Islet of Langerhans (tissue), 1 donor: ENCODE measurements around the gene TMEM132A.
"Not testable (repeated sequence)": the region's sequence is repeated elsewhere in the genome, so short reads cannot be mapped to it uniquely, and the experiment has no call there.

Source experiments
- FAIRE-seq: peaks from one replicate; lab custom pipeline; 2011; peaks lifted over from hg19 to GRCh38; lab: Jason Lieb, UNC

TMEM132A gene

GRCh38 chr11:60905047-60905446 is 19.2 kb upstream of the TMEM132A start:
- no peak for FAIRE-seq

DNA sequence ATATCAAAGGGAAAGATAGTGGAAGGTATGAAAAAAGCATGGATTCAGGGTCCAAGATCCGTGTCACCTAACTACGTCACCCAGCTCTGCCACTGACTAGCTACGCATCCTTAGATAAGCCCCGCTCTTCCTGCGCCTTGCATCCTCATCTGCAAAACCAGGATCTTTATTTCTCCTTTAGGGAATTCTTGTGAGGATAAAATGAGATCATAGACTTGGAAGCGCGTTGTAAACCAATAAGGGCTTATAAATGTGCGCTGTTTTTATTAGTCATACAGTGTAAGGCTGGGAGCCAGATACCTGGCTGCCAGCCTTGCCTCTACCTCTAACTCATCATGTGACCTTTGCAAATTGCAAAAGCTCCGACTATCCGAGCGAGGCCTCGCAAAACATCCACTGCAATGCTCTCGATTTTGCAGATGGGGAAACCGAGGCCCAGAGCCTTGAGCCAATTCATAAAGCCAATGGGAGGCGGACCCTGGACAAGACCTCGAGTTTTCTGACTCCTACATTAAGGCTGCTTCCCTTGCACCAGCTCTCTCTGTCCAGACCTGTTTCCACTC is 18.6 kb upstream of the TMEM132A start:
- no peak for FAIRE-seq

DNA sequence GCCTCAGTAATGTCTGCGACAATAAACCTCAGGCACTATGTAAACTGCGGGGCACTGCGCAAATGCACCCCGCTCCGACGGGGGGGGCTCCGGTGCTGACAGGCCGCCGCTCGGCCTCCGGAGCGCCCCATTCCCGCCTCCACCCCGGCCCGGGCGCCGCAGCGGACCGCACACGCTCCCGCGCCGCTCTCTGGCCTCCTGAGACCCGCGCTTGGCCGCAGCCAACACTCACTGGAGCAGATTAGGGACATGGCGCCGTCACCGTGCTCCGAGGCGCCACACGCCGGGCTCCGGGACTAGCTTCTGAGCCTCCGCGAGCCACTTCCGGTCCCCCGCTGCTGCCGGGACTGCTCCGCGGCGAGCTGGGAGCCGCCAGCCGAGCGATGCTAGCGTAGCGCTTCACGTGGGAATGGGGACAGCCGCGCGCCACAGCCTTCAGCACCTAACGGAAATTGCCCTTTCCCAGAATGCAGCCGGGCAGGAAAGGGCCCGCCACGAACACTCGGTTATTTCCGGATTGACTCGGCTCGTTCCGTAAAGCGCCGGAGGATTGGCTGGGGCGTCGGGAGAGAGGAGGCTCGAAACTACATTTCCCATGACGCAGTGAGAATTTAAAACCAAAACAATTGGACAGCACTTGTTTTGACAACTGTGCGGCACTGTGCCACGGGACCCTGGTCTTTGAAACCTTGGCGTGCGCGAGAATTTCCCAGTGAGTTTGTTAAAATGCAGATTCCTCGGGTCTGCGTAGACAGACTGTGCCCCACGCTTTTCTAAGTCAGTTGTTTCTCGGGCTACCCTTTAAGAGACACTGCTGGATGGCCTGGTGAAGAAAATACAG is 17.9 kb upstream of the TMEM132A start, which contains the start of gene PRPF19:
Gene PRPF19, minus strand, starts transcription at position 454 of the 841 bp plus-strand sequence. Its CDS starts 203 bp downstream, at position 251.
- peak; percentile 24 for FAIRE-seq

GRCh38 chr11:60908803-60909202 is 15.5 kb upstream of the TMEM132A start:
- no peak for FAIRE-seq

- not testable (repeated sequence) for FAIRE-seq
These were observed 14.5 kb upstream of the TMEM132A start for GRCh38 chr11:60909680-60910280.

GRCh38 chr11:60910281-60910687 is 14.0 kb upstream of the TMEM132A start:
- FAIRE-seq, result no peak

- no peak for FAIRE-seq
These were observed 13.4 kb upstream of the TMEM132A start for GRCh38 chr11:60910711-60911380.

DNA sequence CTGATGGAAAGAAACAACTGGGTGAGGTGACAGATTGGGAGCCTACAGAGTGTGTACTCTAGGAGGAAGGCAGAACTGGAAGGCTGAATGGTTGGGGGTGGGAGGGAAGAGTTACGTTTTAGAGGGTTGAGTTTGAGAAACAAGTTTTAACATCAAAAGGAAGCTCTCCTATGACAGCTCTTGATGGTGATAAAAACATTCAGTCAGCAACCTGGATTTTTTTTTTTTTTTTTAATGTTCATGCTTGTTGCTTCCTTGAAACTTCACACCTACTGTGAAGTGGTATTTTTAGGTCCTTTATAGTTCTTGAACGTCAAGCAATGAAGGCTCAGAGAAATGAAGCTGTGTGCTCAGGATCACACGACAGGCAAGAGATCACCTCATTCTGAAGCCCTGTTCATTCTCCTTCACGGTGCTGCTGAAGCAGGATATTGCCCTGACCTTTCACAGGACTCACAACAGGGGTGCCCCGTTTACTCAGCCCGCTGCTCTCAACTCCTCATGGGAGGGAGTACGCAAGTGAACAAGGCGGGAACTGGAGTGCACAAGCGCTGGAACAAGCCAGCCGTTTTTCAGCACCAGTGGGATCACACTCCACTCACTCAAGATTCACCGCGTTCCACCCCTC is 11.9 kb upstream of the TMEM132A start:
- no peak for FAIRE-seq

DNA sequence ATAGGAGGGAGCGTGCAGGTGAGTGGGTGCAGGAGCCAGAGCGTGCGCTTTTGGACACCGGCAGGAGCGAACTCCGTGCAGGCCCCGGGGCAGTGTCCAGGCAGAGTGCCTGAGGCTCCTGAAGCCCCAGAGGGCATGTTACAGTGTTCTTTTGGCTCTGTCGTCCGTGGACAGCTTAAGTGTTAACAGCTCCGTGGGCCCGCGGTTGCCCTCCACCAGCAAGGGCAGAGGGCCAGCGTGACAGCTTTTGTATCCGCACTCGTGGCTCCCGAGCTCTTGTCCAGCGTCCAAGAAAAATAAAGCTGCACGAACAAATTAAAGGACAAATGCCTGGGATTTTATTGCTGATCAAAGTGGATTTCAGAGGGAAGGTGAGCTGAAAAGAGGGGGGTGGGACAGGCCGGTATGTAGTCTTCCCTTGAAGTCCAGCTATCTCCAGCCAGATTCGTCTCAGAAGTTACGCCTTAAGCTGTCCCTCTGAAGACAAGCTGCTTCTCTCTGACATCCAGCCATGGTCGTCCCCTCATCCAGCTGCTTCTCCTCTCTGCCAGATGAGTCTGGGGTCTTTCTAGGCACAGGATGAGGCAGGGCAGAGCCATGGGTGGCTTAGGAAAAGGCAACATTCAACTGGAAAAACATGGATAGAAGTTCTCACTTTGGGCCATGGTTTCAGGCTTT is 11.3 kb upstream of the TMEM132A start:
- FAIRE-seq, result no peak

GRCh38 chr11:60913793-60914632 is 10.2 kb upstream of the TMEM132A start, which contains the start of gene TMEM109:
Gene TMEM109, plus strand, starts transcription at chr11:60914158. Its CDS starts 5,536 bp downstream, at chr11:60919694.
- peak; percentile 49 for FAIRE-seq

DNA sequence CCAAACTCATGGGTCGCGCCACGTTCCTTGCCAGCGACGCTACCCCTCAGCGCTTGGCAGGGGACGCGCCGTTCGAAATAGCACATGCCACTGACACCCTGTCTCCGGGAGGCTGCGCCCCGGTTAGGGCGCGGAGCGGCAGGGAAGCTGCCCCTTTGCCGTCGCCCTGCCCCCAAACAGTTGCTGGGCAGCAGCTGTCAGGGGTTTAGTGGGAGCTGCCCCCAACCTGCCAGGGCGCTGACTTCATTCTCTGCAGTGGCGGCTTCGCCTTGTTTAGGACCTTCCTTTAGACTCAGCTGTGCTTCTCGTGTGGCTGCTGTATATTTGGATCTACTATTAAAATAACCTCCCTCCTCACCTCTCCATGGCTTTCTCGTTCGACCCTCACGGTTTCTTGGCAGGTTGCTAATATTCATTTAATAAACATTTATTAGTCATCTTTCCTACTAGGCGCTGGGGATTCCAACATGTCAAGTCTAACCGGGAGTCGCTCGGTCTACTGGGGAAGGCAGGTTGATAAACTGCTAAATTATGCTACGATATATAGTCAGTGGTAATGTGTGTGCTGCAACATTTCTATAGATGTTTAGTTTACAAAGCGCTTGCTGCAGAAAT is 9.5 kb upstream of the TMEM132A start:
- no peak for FAIRE-seq

- FAIRE-seq, result no peak
These were observed 8.9 kb upstream of the TMEM132A start for GRCh38 chr11:60915248-60915914.

GRCh38 chr11:60916669-60917206 is 7.5 kb upstream of the TMEM132A start:
- FAIRE-seq, result no peak

DNA sequence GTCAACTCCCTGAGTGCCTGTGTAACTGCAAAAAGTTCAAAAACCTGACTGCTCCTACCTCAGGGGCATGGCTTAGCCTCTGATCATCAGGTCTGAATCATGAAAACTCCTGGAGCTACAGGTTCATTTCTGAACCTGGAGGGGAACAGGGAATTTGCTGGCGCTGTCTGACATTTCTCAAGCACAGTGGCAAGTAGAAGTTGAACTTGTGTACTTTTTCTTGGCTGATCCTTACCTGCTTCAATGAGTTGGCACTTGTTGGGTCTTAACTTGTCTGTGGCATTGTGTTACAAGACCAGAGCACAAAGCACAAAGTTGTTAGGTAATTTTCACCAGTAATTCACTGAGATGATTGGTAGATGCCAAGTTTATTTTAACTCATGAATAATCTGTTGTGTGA is 7.0 kb upstream of the TMEM132A start:
- no peak for FAIRE-seq

GRCh38 chr11:60918251-60918938 is 5.9 kb upstream of the TMEM132A start:
- FAIRE-seq, result no peak

DNA sequence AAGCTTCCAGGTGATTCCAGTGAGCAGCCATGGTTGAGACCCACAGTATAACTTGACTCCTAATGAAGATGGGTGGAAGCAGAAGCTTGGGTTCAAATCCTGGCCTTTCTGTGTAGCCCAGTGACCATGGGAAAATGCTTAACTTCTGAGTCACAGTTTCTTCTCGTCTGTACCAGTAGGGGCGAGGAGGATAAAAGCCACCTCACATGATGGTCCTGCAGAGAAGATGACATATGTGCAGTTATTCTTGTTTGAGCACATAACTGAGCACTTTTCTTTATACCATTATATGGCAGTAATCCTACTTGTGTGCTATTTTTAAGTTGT is 5.4 kb upstream of the TMEM132A start:
- no peak for FAIRE-seq

- FAIRE-seq, result no peak
These were observed 4.9 kb upstream of the TMEM132A start for GRCh38 chr11:60919320-60919719.

GRCh38 chr11:60919956-60920355 is 4.3 kb upstream of the TMEM132A start:
- no peak for FAIRE-seq

GRCh38 chr11:60921259-60921658 is 3.0 kb upstream of the TMEM132A start:
- no peak for FAIRE-seq
